ENCODE results near the gene HOPX.
"Not testable (repeated sequence)": the region's sequence is repeated elsewhere in the genome, so short reads cannot be mapped to it uniquely, and the experiment has no call there.

The HOPX gene

DNA sequence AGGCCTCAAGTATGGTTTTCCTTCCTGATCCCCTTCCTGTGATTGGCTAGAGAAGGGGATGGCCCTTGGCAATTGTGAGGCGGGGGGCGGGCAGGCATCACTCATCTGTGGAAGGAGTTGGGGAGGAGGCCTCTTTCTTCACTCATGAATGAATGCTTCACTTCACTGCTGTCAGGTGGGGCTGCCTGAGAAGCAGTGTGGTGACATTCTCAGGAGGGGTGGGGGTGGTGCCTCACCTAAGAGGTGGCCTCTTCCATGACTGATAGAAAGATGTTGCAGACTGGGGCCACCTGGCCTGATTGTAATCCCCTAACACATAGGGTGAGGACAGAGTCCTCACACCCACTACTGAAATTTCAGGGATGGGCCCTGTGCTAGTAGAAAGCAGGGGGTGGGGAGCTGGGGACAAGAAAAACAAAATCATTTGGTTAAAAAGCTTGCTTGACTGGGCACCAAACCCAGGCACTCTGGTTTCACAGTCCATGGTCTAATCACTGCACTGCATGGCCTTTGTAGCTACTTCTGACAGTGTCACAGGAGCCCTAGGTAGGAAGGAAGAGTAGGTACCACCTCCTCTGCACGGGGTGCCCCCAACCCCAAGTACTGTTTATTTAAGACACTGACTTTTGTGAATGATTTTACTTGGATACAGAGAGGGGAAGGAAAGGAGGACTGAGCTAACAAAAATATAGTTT is 5.6 kb upstream of the HOPX start:
- H3K9me3 ChIP-seq (ENCODE audit: insufficient read depth, low read depth, low read length), result no peaks in the 10 kb centered on the region
- H3K9ac ChIP-seq (ENCODE audit: low read depth, low read length), result no peak overlapping the region
- H3K27me3 ChIP-seq (ENCODE audit: insufficient read depth, low read length), result no peaks in the 10 kb centered on the region
- peaks cover 6% of the 10 kb centered on the region for H3K4me1 ChIP-seq (ENCODE audit: insufficient read depth, low read length)
- no peaks in the 10 kb centered on the region for H3K36me3 ChIP-seq (ENCODE audit: insufficient read depth, low read depth, low read length)
- H3K4me3 ChIP-seq (ENCODE audit: low read length), result no peak overlapping the region
- no peak overlapping the region for H3K27ac ChIP-seq (ENCODE audit: low read length)

- Histone ChIP-seq H3K4me1 (ENCODE audit: insufficient read depth, low read length) (peaks cover 9% of the 10 kb centered on the region), H3K9me3 (ENCODE audit: insufficient read depth, low read depth, low read length) (no peaks in the 10 kb centered on the region), H3K9ac (ENCODE audit: low read depth, low read length) (no peak overlapping the region), H3K36me3 (ENCODE audit: insufficient read depth, low read depth, low read length) (no peaks in the 10 kb centered on the region), H3K4me3 (ENCODE audit: low read length) (no peak overlapping the region), H3K27me3 (ENCODE audit: insufficient read depth, low read length) (no peaks in the 10 kb centered on the region), H3K27ac (ENCODE audit: low read length) (no peak overlapping the region)
Measured at GRCh38 chr4:56684320-56685050, 3.4 kb upstream of the HOPX start.

- no peak overlapping the region for H3K9ac ChIP-seq (ENCODE audit: low read depth, low read length)
- no peak overlapping the region for H3K4me3 ChIP-seq (ENCODE audit: low read length)
- peaks cover 9% of the 10 kb centered on the region for H3K4me1 ChIP-seq (ENCODE audit: insufficient read depth, low read length)
- H3K27me3 ChIP-seq (ENCODE audit: insufficient read depth, low read length), result no peaks in the 10 kb centered on the region
- no peaks in the 10 kb centered on the region for H3K36me3 ChIP-seq (ENCODE audit: insufficient read depth, low read depth, low read length)
- no peak overlapping the region for H3K27ac ChIP-seq (ENCODE audit: low read length)
- H3K9me3 ChIP-seq (ENCODE audit: insufficient read depth, low read depth, low read length), result no peaks in the 10 kb centered on the region
Measured at GRCh38 chr4:56683455-56683854, 2.4 kb upstream of the HOPX start.

DNA sequence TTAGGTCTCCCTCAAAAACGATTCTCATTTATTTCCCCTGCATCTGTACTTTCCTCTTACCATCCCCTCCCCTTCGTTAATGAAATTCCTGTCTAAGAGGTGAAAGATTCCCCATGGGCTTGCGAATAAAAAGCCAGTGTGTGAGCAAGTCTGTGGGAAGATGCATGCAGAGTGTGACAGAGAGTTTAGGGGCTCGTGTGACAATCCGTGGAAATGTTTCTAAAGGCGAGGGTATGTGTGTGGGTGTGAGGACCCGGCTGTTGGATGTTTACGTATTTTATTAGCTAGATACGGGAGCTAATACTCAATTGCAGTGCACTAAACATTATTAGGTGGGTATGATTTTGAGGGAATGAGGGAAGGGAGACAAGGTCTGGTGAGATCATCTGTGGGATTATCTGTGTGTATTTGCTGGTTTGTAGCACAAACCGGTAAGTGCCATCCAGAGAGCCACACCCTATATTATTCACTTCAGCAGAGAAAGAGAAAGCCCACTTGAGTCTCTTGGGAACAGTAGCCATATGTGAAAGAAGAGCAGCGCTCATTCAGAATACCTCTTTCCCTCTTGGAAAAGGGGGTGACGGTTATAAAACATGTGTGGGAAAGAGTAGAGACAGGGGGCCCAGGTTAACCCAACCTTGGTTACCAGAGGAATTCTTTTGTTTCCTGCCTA is 893 bp upstream of the HOPX start:
- H3K4me3 ChIP-seq (ENCODE audit: low read length), result no peak overlapping the region
- no peaks in the 10 kb centered on the region for H3K27me3 ChIP-seq (ENCODE audit: insufficient read depth, low read length)
- no peaks in the 10 kb centered on the region for H3K9me3 ChIP-seq (ENCODE audit: insufficient read depth, low read depth, low read length)
- no peak overlapping the region for H3K27ac ChIP-seq (ENCODE audit: low read length)
- no peaks in the 10 kb centered on the region for H3K36me3 ChIP-seq (ENCODE audit: insufficient read depth, low read depth, low read length)
- peaks cover 9% of the 10 kb centered on the region for H3K4me1 ChIP-seq (ENCODE audit: insufficient read depth, low read length)
- no peak overlapping the region for H3K9ac ChIP-seq (ENCODE audit: low read depth, low read length)

DNA sequence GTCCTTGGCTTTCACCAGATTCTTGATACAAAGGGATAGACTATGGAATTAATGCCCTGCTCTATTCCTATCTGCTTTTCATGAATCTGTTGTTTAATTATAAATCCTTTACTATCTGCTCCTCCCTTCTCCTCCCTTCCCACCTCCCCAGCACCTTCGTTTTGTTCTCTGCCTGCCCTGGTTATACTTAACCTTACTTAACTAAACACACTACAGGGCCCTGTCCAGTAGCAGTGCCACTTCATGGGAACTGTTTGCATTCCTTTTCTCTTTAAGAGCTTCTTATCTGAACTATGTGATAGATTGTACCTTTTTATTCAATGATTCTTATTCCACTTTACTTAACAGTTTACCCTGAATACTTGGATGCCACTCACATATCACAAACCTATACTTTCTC is 830 bp downstream of the HOPX start:
- H3K27ac ChIP-seq (ENCODE audit: low read length), result no peak overlapping the region
- H3K27me3 ChIP-seq (ENCODE audit: insufficient read depth, low read length), result no peaks in the 10 kb centered on the region
- H3K9ac ChIP-seq (ENCODE audit: low read depth, low read length), result no peak overlapping the region
- no peaks in the 10 kb centered on the region for H3K36me3 ChIP-seq (ENCODE audit: insufficient read depth, low read depth, low read length)
- peaks cover 9% of the 10 kb centered on the region for H3K4me1 ChIP-seq (ENCODE audit: insufficient read depth, low read length)
- H3K9me3 ChIP-seq (ENCODE audit: insufficient read depth, low read depth, low read length), result no peaks in the 10 kb centered on the region
- H3K4me3 ChIP-seq (ENCODE audit: low read length), result no peak overlapping the region

GRCh38 chr4:56677711-56678110 is 3.4 kb downstream of the HOPX start:
- Histone ChIP-seq H3K4me3 (ENCODE audit: low read length) (no peak overlapping the region), H3K27me3 (ENCODE audit: insufficient read depth, low read length) (no peaks in the 10 kb centered on the region), H3K9me3 (ENCODE audit: insufficient read depth, low read depth, low read length) (no peaks in the 10 kb centered on the region), H3K9ac (ENCODE audit: low read depth, low read length) (no peak overlapping the region), H3K36me3 (ENCODE audit: insufficient read depth, low read depth, low read length) (no peaks in the 10 kb centered on the region), H3K4me1 (ENCODE audit: insufficient read depth, low read length) (peaks cover 9% of the 10 kb centered on the region), H3K27ac (ENCODE audit: low read length) (no peak overlapping the region)

DNA sequence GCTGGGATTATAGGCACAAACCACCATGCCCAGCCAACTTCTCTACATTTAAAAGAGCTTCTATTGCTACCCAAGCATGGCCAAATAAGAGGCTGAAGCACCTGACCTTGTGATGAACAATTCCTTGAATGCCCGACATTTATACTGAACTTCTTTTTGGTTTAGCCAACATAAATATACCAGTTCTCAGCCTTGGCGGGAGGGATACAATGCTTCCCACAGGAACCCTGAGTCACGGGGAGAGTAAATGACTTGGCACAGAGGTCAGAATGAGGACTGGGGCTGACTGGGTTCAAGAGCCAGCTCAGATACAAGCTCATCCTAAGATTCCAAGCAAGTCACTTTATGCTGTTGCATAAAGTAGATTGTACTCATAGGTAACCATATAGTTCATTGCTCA is 6.1 kb downstream of the HOPX start:
- H3K9me3 ChIP-seq (ENCODE audit: insufficient read depth, low read depth, low read length), result no peaks in the 10 kb centered on the region
- no peak overlapping the region for H3K9ac ChIP-seq (ENCODE audit: low read depth, low read length)
- no peaks in the 10 kb centered on the region for H3K36me3 ChIP-seq (ENCODE audit: insufficient read depth, low read depth, low read length)
- no peak overlapping the region for H3K27ac ChIP-seq (ENCODE audit: low read length)
- H3K4me1 ChIP-seq (ENCODE audit: insufficient read depth, low read length), result no peaks in the 10 kb centered on the region
- H3K27me3 ChIP-seq (ENCODE audit: insufficient read depth, low read length), result no peaks in the 10 kb centered on the region
- H3K4me3 ChIP-seq (ENCODE audit: low read length), result no peak overlapping the region

DNA sequence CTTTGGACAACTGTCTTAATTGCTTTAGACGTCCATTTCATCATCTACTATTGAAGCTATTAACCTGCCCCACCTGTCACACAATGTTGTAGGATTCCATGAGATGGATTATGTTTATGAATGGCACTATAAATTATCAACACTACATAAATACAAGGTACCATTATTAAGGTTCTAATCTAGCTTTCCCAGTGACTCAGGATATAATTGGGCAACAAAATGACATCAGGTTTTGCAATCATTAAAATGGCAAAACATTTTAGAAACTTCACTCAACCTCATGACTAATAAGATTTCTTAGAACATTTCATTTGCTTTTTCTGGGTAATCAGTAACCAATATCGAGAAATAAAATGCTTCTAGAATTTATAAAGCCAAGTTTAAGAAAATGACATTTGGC is 9.2 kb downstream of the HOPX start:
- H3K36me3 ChIP-seq (ENCODE audit: insufficient read depth, low read depth, low read length), result no peaks in the 10 kb centered on the region
- H3K9ac ChIP-seq (ENCODE audit: low read depth, low read length), result no peak overlapping the region
- H3K4me3 ChIP-seq (ENCODE audit: low read length), result no peak overlapping the region
- no peaks in the 10 kb centered on the region for H3K9me3 ChIP-seq (ENCODE audit: insufficient read depth, low read depth, low read length)
- no peak overlapping the region for H3K27ac ChIP-seq (ENCODE audit: low read length)
- H3K4me1 ChIP-seq (ENCODE audit: insufficient read depth, low read length), result no peaks in the 10 kb centered on the region
- H3K27me3 ChIP-seq (ENCODE audit: insufficient read depth, low read length), result no peaks in the 10 kb centered on the region

DNA sequence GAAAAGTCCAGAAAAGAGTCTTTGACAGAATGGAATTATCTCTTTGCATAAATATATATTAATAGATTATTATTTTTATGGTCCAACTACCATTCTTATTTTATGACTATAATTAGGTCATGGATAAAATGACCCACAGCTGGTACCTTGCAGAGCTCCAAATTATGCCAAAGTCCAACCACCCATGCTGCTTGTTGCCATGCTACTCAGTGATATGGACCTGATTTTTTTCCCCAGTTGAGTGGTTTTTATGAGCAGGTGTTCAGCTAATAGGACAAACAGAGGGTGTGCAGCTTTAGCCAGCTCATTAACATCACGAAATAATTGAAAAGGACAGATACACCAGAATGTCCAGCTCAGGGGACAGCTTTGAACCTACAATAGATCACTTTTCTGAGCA is 9.7 kb downstream of the HOPX start:
- no peaks in the 10 kb centered on the region for H3K27me3 ChIP-seq (ENCODE audit: insufficient read depth, low read length)
- H3K4me1 ChIP-seq (ENCODE audit: insufficient read depth, low read length), result no peaks in the 10 kb centered on the region
- no peak overlapping the region for H3K9ac ChIP-seq (ENCODE audit: low read depth, low read length)
- H3K4me3 ChIP-seq (ENCODE audit: low read length), result no peak overlapping the region
- H3K36me3 ChIP-seq (ENCODE audit: insufficient read depth, low read depth, low read length), result no peaks in the 10 kb centered on the region
- no peak overlapping the region for H3K27ac ChIP-seq (ENCODE audit: low read length)
- no peaks in the 10 kb centered on the region for H3K9me3 ChIP-seq (ENCODE audit: insufficient read depth, low read depth, low read length)

GRCh38 chr4:56668267-56668666 is 12.8 kb downstream of the HOPX start:
- peaks cover 6% of the 10 kb centered on the region; the same call in 1 of the 2 replicates for H3K27me3 ChIP-seq (ENCODE audit: insufficient read depth, low read length)
- H3K36me3 ChIP-seq (ENCODE audit: insufficient read depth, low read depth, low read length), result no peaks in the 10 kb centered on the region
- no peak overlapping the region for H3K27ac ChIP-seq (ENCODE audit: low read length)
- H3K9ac ChIP-seq (ENCODE audit: low read depth, low read length), result no peak overlapping the region
- H3K4me1 ChIP-seq (ENCODE audit: insufficient read depth, low read length), result peaks cover 1% of the 10 kb centered on the region; the same call in 1 of the 2 replicates
- no peaks in the 10 kb centered on the region for H3K9me3 ChIP-seq (ENCODE audit: insufficient read depth, low read depth, low read length)
- no peak overlapping the region for H3K4me3 ChIP-seq (ENCODE audit: low read length)

- not testable (repeated sequence) for H3K27ac ChIP-seq (ENCODE audit: low read length); H3K9ac ChIP-seq (ENCODE audit: low read depth, low read length); H3K27me3 ChIP-seq (ENCODE audit: insufficient read depth, low read length); H3K36me3 ChIP-seq (ENCODE audit: insufficient read depth, low read depth, low read length); H3K4me3 ChIP-seq (ENCODE audit: low read length); H3K4me1 ChIP-seq (ENCODE audit: insufficient read depth, low read length); H3K9me3 ChIP-seq (ENCODE audit: insufficient read depth, low read depth, low read length)
Measured at GRCh38 chr4:56667396-56667795, 13.7 kb downstream of the HOPX start.

DNA sequence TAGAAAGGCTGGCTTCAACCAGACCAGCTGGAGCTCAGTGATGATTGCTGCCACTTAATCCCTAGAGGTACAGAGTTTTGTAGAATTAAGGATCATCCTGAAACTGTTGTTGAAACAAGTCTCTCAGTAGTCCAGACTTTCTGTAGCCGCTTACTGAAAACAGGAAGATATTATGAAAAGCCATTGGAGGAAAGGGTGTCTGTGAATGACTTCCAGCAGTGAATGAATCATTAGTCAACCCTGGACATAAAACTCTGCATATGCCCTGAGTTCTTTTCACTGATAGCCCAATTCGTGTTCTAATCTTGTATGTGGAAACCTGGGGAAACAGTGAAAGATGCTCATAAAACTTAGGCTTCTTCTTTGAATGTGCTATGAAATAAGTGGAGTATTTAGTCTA is 14.8 kb downstream of the HOPX start:
- H3K4me1 ChIP-seq (ENCODE audit: insufficient read depth, low read length), result peaks cover 9% of the 10 kb centered on the region; the same call in 1 of the 2 replicates
- H3K4me3 ChIP-seq (ENCODE audit: low read length), result no peak overlapping the region
- H3K9ac ChIP-seq (ENCODE audit: low read depth, low read length), result no peak overlapping the region
- H3K9me3 ChIP-seq (ENCODE audit: insufficient read depth, low read depth, low read length), result no peaks in the 10 kb centered on the region
- H3K27me3 ChIP-seq (ENCODE audit: insufficient read depth, low read length), result peaks cover 12% of the 10 kb centered on the region; the same call in 1 of the 2 replicates
- H3K27ac ChIP-seq (ENCODE audit: low read length), result no peak overlapping the region
- no peaks in the 10 kb centered on the region for H3K36me3 ChIP-seq (ENCODE audit: insufficient read depth, low read depth, low read length)

Data from iPS-20b (cell line).